ENCODE data around the gene PPFIBP2.

DNA sequence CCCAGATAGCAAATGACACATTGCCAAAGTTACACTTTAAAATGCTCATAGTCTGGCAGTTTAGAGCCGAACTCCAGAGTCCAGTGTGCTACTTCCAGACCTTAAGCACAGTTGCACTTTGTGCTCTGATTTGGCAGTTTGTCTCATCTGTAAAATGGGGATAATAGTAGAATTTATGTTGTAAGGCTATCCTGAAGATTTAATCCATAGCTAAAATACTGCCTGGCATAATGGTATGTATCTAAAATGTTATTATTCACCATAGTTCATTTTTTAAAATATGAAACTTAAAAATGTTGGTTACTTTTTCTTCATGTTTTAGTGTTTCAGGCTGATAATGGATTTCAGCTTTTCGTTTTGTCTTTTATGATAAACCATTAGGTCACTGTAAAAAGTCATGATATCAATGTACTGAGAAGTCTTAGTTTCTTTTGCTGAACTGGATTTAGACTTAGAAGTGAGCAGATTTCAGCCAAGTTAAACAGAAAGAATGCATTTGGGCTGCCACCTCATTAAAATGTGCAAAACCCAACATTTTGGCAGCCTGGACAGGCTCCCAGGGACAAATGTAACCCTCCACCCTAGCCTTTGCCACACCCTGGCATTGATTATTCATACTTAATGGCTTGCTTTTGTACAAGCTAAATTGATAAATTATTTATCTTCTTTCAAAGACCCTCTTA, 27.6 kb upstream of the PPFIBP2 start:
- TF ChIP-seq, protein P1, sequence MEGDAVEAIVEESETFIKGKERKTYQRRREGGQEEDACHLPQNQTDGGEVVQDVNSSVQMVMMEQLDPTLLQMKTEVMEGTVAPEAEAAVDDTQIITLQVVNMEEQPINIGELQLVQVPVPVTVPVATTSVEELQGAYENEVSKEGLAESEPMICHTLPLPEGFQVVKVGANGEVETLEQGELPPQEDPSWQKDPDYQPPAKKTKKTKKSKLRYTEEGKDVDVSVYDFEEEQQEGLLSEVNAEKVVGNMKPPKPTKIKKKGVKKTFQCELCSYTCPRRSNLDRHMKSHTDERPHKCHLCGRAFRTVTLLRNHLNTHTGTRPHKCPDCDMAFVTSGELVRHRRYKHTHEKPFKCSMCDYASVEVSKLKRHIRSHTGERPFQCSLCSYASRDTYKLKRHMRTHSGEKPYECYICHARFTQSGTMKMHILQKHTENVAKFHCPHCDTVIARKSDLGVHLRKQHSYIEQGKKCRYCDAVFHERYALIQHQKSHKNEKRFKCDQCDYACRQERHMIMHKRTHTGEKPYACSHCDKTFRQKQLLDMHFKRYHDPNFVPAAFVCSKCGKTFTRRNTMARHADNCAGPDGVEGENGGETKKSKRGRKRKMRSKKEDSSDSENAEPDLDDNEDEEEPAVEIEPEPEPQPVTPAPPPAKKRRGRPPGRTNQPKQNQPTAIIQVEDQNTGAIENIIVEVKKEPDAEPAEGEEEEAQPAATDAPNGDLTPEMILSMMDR (IDR thresholded peaks at IDR 0.05), result no peak
- TF ChIP-seq POLR2AphosphoS5 (IDR thresholded peaks at IDR 0.05) (no peak), POLR2A (IDR thresholded peaks at IDR 0.05) (no peak), EP300 (IDR thresholded peaks at IDR 0.05) (no peak)
